ENCODE data around the gene KLF3.

GRCh38 chr4:38693569-38693968 lies 29.6 kb downstream of the KLF3 start:
- TF ChIP-seq CTCF (IDR thresholded peaks at IDR 0.05) = no peak
- no peak for TF ChIP-seq EZH2 (IDR thresholded peaks at IDR 0.05)

Measured in neural progenitor cell (in vitro differentiated cells).